ENCODE data around the gene CRACDL.

DNA sequence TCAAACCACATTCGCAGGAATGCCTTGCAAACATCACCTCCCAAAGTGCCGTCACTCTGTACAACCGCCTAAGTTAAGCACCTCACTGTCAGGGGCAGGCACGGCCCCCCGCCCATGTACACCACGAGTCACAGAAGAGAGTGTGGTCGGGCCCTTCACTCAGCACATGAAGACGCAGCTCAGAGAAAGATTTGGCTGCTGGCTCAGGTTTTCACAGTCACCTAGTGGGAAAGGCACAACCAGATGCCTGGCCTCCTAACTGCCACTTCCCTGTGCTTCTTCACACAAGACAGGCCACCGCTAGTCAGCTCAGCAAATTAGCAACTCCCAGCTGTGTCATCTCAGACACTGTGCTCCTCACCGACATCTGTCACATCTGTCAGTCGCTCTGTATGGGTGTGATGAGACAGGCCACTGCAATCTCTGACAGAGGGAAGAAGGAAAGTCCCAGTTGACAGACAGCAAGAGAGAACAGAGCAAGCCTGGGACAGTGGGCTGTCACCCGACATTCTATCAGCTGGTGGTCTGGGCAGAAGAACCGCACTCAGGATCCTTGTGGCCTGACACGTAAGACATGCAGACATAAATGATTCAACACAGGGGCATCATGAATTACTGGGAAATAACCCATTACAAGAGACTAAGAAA lies 60.8 kb downstream of the CRACDL start:
- TF ChIP-seq, protein P1, sequence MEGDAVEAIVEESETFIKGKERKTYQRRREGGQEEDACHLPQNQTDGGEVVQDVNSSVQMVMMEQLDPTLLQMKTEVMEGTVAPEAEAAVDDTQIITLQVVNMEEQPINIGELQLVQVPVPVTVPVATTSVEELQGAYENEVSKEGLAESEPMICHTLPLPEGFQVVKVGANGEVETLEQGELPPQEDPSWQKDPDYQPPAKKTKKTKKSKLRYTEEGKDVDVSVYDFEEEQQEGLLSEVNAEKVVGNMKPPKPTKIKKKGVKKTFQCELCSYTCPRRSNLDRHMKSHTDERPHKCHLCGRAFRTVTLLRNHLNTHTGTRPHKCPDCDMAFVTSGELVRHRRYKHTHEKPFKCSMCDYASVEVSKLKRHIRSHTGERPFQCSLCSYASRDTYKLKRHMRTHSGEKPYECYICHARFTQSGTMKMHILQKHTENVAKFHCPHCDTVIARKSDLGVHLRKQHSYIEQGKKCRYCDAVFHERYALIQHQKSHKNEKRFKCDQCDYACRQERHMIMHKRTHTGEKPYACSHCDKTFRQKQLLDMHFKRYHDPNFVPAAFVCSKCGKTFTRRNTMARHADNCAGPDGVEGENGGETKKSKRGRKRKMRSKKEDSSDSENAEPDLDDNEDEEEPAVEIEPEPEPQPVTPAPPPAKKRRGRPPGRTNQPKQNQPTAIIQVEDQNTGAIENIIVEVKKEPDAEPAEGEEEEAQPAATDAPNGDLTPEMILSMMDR (IDR thresholded peaks at IDR 0.05), result no peak
- TF ChIP-seq EZH2 (IDR thresholded peaks at IDR 0.05; ENCODE audit: borderline replicate concordance, insufficient read depth, low read depth, low read length, poor library complexity, severe bottlenecking), result no peak

All from B cell (primary cell).